Kidney (tissue), 14 donors: ENCODE results near the gene HIPK1. TPM values are rescaled to one million over a fixed set of nuclear protein-coding genes. Genes with fewer than 3 reads are reported as not detected.

Source experiments
- DNase-seq, 5 donors: peaks; one replicate each; pipeline ENCODE4 v3.0.0-alpha.2; 2013 to 2020
- FAIRE-seq: peaks from 2 replicates; lab custom pipeline; 2012; peaks lifted over from hg19 to GRCh38; lab: Jason Lieb, UNC
- H3K27ac ChIP-seq, 2 donors: one replicate each; pipeline ENCODE4 v1.7.0; 2013; ENCODE audit warnings: low read depth in 2 of 2, low read length in 2 of 2, inconsistent platforms in 1 of 2
- H3K27me3 ChIP-seq: one replicate; pipeline ENCODE4 v1.7.1; 2013; ENCODE audit warnings: low read length, inconsistent platforms; ENCODE audit not compliant: control insufficient read depth, insufficient read depth
- H3K36me3 ChIP-seq, 3 donors: one replicate each; pipeline versions ENCODE4 v1.7.0 to v1.7.1; 2013; ENCODE audit warnings: low read length in 3 of 3, control low read depth in 1 of 3, inconsistent platforms in 1 of 3; ENCODE audit not compliant: insufficient read depth in 3 of 3, control insufficient read depth in 2 of 3
- H3K4me1 ChIP-seq, 3 donors: one replicate each; pipeline versions ENCODE4 v1.7.0 to v1.7.1; 2013; ENCODE audit warnings: low read length in 3 of 3, inconsistent platforms in 1 of 3, low read depth in 1 of 3; ENCODE audit not compliant: control insufficient read depth in 2 of 3, insufficient read depth in 2 of 3
- H3K4me3 ChIP-seq, 3 donors: one replicate each; pipeline versions ENCODE4 v1.7.0 to v1.8.1; 2013; ENCODE audit warnings: low read length in 3 of 3, control low read depth in 1 of 3, inconsistent platforms in 1 of 3
- H3K9ac ChIP-seq, 3 donors: one replicate each; pipeline versions ENCODE4 v1.7.0 to v1.7.1; 2013; ENCODE audit warnings: low read length in 3 of 3, control low read depth in 1 of 3, inconsistent platforms in 1 of 3
- H3K9me3 ChIP-seq, 3 donors: one replicate each; pipeline versions ENCODE4 v1.7.0 to v1.7.1; 2013; ENCODE audit warnings: low read length in 3 of 3, control low read depth in 1 of 3, inconsistent platforms in 1 of 3; ENCODE audit not compliant: control insufficient read depth in 2 of 3, insufficient read depth in 1 of 3
- intact Hi-C: fragments of 100-400 bp; cut with DNase I; formaldehyde crosslinking; loops from one replicate; pipeline ENCODE4 v1.11.1; 2022
- polyA plus RNA-seq: library from polyadenylated mRNA; stranded (reverse); fragments of 350-450 nt; fragmentation: Illumina TruSeq; extraction: RNeasy Lipid Tissue Mini Kit (QIAGEN cat#74804); gene quantifications from one replicate; pipeline ENCODE4 v1.2.3, GENCODE V29; 2014; ENCODE audit warnings: low read depth, low replicate concordance; ENCODE audit not compliant: insufficient read depth
- total RNA-seq: library from RNA; stranded (reverse); fragmentation: NEBNext Ultra II Directional; extraction: Animal tissue kit (Norgen Biotek cat#: 25700); gene quantifications from one replicate; pipeline ENCODE4 v1.2.1, GENCODE V29; 2021
- TF ChIP-seq, protein P1 (sequence below): IDR thresholded peaks from 3 replicates; pipeline ENCODE4 v1.5.1; 2012; ENCODE audit warnings: mild to moderate bottlenecking, moderate library complexity, borderline replicate concordance; ENCODE audit not compliant: insufficient read depth; ENCODE audit errors: extremely low read depth
- donor health status: control.
- donor health status: control.
- donor health status: control.
- donor health status: control.
- donor health status: control.
- donor health status: DM: yes; HTN: yes; CAD: no.
- donor health status: Normal renal cell carcinoma (clear cell type).

Gene HIPK1
- total and polyA plus RNA-seq, 2 donors from 2014 or later = 8.4 to 65.0 TPM

DNA sequence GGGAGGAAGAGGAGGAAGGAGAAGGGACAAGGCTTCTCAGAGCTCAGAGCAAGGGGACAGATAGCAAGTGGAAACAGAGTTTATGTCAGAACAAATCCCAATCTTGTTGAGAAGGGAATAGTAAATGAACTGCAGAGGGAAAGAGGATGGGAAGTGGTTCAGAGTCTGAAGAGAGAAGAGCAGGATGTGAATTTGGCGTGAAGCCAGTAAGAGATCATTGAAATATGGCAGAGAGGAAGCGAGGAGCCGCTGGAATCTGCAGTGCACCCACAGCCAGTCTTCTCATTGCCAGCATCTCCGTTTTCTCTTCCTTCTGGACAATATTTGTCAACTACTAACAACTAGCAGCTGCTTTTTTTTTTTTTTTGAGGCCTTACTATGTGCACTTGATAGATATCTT lies 69.2 kb downstream of the HIPK1 start:
- H3K27me3 ChIP-seq = no peaks in the 10 kb centered on the region
- no peak overlapping the region for H3K9ac ChIP-seq
- TF ChIP-seq, protein P1, sequence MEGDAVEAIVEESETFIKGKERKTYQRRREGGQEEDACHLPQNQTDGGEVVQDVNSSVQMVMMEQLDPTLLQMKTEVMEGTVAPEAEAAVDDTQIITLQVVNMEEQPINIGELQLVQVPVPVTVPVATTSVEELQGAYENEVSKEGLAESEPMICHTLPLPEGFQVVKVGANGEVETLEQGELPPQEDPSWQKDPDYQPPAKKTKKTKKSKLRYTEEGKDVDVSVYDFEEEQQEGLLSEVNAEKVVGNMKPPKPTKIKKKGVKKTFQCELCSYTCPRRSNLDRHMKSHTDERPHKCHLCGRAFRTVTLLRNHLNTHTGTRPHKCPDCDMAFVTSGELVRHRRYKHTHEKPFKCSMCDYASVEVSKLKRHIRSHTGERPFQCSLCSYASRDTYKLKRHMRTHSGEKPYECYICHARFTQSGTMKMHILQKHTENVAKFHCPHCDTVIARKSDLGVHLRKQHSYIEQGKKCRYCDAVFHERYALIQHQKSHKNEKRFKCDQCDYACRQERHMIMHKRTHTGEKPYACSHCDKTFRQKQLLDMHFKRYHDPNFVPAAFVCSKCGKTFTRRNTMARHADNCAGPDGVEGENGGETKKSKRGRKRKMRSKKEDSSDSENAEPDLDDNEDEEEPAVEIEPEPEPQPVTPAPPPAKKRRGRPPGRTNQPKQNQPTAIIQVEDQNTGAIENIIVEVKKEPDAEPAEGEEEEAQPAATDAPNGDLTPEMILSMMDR = no peak
- DNase-seq (peak in 1 of 5 donors; percentile 60), FAIRE-seq (no peak)
- H3K9me3 ChIP-seq = peaks cover 0 to 8% (median 2%) of the 10 kb centered on the region in 3 donors
- no peak overlapping the region for H3K27ac ChIP-seq
- no peak overlapping the region for H3K4me3 ChIP-seq
- H3K36me3 ChIP-seq = no peaks in the 10 kb centered on the region
- intact Hi-C loops = no loop called here
- no peaks in the 10 kb centered on the region for H3K4me1 ChIP-seq

DNA sequence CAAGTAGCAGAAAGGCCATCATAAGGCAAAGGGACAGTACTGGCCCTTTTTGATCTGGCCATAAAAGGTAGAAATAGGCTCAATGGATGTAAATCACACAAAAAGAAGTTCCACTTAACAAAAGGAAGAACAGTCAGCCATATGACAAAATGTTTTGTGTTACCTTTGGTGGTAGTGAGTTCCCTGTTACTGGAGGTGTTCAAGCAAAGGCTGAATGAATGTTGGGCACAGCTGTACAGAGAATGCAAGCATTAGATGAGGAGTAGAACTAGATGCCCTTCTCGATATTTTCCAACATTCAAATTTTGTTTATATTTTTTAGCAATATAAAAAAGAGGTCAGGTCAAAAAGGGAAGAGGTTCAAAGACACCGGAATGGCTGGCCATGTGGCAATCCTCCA lies 70.1 kb downstream of the HIPK1 start:
- DNase-seq = no peak
- Histone ChIP-seq H3K27me3 (no peaks in the 10 kb centered on the region), H3K4me3 (no peak overlapping the region), H3K27ac (no peak overlapping the region), H3K9me3 (peaks cover 0 to 5% (median 2%) of the 10 kb centered on the region in 3 donors), H3K4me1 (no peaks in the 10 kb centered on the region), H3K36me3 (no peaks in the 10 kb centered on the region), H3K9ac (no peak overlapping the region)
- intact Hi-C loops = no loop called here
- FAIRE-seq = no peak
- TF ChIP-seq, protein P1 = no peak

DNA sequence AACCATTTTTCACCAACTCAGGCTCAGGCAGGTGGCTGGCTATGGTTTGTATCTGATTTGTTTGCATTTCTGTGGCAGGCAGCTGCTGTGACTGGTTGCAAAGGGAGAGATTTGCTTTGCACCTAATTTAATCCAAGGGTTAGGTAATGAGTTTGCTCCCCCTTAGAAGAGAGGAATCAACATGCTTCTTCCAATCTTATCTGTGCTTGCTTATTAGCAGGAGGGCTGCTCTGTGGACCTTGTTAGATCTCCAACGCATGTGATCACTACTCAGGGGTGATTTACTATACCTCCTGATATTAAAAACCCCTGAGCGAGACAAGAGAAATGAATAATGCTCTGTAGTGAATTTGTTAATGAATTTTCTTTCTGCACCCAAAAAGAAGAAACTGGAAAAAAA lies 70.7 kb downstream of the HIPK1 start:
- H3K4me1 ChIP-seq = no peaks in the 10 kb centered on the region
- TF ChIP-seq, protein P1 = no peak
- DNase-seq (no peak), FAIRE-seq (no peak)
- no peak overlapping the region for H3K27ac ChIP-seq
- intact Hi-C loops = no loop called here
- H3K9me3 ChIP-seq = peaks cover 0 to 4% (median 2%) of the 10 kb centered on the region in 3 donors
- no peaks in the 10 kb centered on the region for H3K36me3 ChIP-seq
- H3K4me3 ChIP-seq = no peak overlapping the region
- H3K27me3 ChIP-seq = no peaks in the 10 kb centered on the region
- no peak overlapping the region for H3K9ac ChIP-seq

DNA sequence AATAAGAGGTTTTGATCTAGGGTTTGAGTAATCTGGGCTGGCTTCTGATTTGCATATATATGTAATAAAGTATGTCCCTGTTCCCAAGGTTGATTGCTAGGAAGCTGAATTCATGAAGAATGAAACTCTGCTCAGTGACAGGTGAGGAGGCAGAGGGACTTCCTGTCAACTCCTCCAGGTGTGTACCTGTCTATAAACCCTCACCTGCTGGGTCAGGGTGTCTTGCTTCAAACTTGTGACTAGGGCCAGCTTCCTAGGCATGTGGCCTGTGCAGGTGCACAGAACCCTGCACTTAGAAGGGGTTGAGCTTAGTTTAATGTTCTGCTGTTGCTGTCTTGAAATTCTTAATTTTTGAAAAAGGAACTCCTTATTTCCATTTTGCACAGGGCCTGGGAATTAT lies 71.3 kb downstream of the HIPK1 start:
- Histone ChIP-seq H3K27me3 (no peaks in the 10 kb centered on the region), H3K4me3 (no peak overlapping the region), H3K36me3 (no peaks in the 10 kb centered on the region), H3K9me3 (peaks cover 0 to 3% (median 2%) of the 10 kb centered on the region in 3 donors), H3K27ac (no peak overlapping the region), H3K4me1 (no peaks in the 10 kb centered on the region), H3K9ac (no peak overlapping the region)
- intact Hi-C loops = no loop called here
- FAIRE-seq (no peak), DNase-seq (no peak)
- TF ChIP-seq, protein P1 = no peak
